Endodermal cell (in vitro differentiated cells): ENCODE data around the gene JUNB. TPM values are rescaled to one million over a fixed set of nuclear protein-coding genes. Genes with fewer than 3 reads are reported as not detected.

ENCODE experiments used
- DNase-seq: peaks from one replicate; pipeline ENCODE4 v3.0.0-alpha.2; 2017
- H3K27ac ChIP-seq: 2 replicates; pipeline ENCODE4 v1.5.1; 2013; ENCODE audit warnings: mild to moderate bottlenecking, low read depth, low read length, moderate library complexity
- H3K27me3 ChIP-seq: 2 replicates; pipeline ENCODE4 v1.6.1; 2013; ENCODE audit warnings: mild to moderate bottlenecking, low read length, moderate library complexity; ENCODE audit not compliant: insufficient read depth, control insufficient read depth, poor library complexity, severe bottlenecking
- H3K36me3 ChIP-seq: 2 replicates; pipeline ENCODE4 v1.7.0; 2013; ENCODE audit warnings: mild to moderate bottlenecking, low read length, moderate library complexity; ENCODE audit not compliant: control insufficient read depth, insufficient read depth
- H3K4me1 ChIP-seq: one replicate; pipeline ENCODE4 v1.7.0; 2013; ENCODE audit warnings: low read length; ENCODE audit not compliant: control insufficient read depth, insufficient read depth
- H3K4me3 ChIP-seq: 2 replicates; pipeline ENCODE4 v1.5.1; 2013; ENCODE audit warnings: mild to moderate bottlenecking, low read length, moderate library complexity
- H3K9ac ChIP-seq: 2 replicates; pipeline ENCODE4 v1.6.1; 2013; ENCODE audit warnings: mild to moderate bottlenecking, low read length, moderate library complexity; ENCODE audit not compliant: poor library complexity, severe bottlenecking; ENCODE audit errors: extremely low read depth
- H3K9me3 ChIP-seq: 2 replicates; pipeline ENCODE4 v1.6.1; 2013; ENCODE audit warnings: mild to moderate bottlenecking, low read length, moderate library complexity; ENCODE audit not compliant: control insufficient read depth
- H3K27ac Mint-ChIP-seq: 2 replicates; pipeline ENCODE4 v1.8.0; 2020; ENCODE audit warnings: mixed read lengths
- H3K27me3 Mint-ChIP-seq: 2 replicates; pipeline ENCODE4 v1.8.0; 2021; ENCODE audit warnings: mild to moderate bottlenecking, mixed read lengths; ENCODE audit not compliant: insufficient read depth
- H3K36me3 Mint-ChIP-seq: 2 replicates; pipeline ENCODE4 v1.8.0; 2020; ENCODE audit warnings: low read depth, mixed read lengths
- H3K4me1 Mint-ChIP-seq: 2 replicates; pipeline ENCODE4 v1.8.0; 2020; ENCODE audit warnings: mixed read lengths
- H3K4me3 Mint-ChIP-seq: 2 replicates; pipeline ENCODE4 v1.8.0; 2020; ENCODE audit warnings: mild to moderate bottlenecking, moderate library complexity, mixed read lengths
- H3K9me3 Mint-ChIP-seq: 2 replicates; pipeline ENCODE4 v1.8.0; 2020; ENCODE audit warnings: mild to moderate bottlenecking, mixed read lengths
- CTCF ChIP-seq: fragments of 200-600 bp; sonication (generic); conservative IDR thresholded peaks from 2 replicates; pipeline ENCODE4 v1.5.0; 2021; ENCODE audit warnings: antibody characterized with exemption, mild to moderate bottlenecking
- WGBS, 2 experiments: methylation state at CpG; one replicate each; pipeline versions ENCODE4 v1.1.5 to v1.1.7; 2013; ENCODE audit warnings: missing lambda C conversion rate in 2 of 2, mixed read lengths in 1 of 2; ENCODE audit not compliant: insufficient coverage in 1 of 2, insufficient read length in 1 of 2; 5-methylcytosine and 5-hydroxymethylcytosine counted together
- total RNA-seq, 2 donors: library from RNA; stranded (reverse); fragmentation: NEBNext Ultra II Directional in 1 of 2; extraction: Animal tissue kit (Norgen Biotek cat#: 25700) in 1 of 2; gene quantifications; 2 replicates in 1 of 2; 3 replicates in 1 of 2; pipeline ENCODE4 v1.2.1, GENCODE V29; 2021

The JUNB gene
- total RNA-seq, 2 donors from 2014 or later: 6.7 to 7.2 TPM

DNA sequence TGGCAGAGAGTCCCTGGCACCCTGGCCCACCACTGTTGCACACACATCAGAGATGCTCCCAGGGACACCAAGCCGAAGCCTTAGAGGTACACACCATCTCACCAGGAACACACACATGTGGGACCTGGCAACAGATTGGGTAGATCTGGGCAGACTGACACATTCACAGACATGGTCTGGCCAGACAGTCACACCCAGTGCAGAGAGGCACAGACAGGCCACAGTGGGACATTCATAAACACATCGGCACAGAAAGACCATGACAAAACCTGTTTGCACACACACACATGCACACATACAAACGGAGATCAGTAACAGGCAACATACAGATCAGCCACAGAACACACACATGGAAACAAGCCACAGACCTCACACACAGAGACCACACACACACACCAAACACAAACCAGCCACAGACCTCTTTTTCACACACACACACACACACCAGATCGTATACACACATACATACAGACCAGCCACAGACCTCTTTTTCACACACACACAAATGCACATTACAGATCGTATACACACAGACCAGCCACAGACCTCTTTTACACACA, 6.3 kb upstream of the JUNB start:
- H3K4me3 Mint-ChIP-seq: no peak overlapping the region
- TF ChIP-seq CTCF: no peak
- no peaks in the 10 kb centered on the region for H3K36me3 Mint-ChIP-seq
- Histone ChIP-seq H3K27me3 (no peaks in the 10 kb centered on the region), H3K36me3 (no peaks in the 10 kb centered on the region), H3K4me3 (no peak overlapping the region), H3K9me3 (no peaks in the 10 kb centered on the region), H3K9ac (no peak overlapping the region), H3K4me1 (peaks cover 11% of the 10 kb centered on the region), H3K27ac (peak overlapping the region; percentile 41)
- WGBS, 2 experiments: 71 to 85% methylated on average over 1 to 5 of the region's 5 CpGs
- H3K9me3 Mint-ChIP-seq: no peaks in the 10 kb centered on the region
- peak; percentile 58 for DNase-seq
- H3K4me1 Mint-ChIP-seq: peaks cover 15% of the 10 kb centered on the region
- no peaks in the 10 kb centered on the region for H3K27me3 Mint-ChIP-seq
- H3K27ac Mint-ChIP-seq: no peak overlapping the region

GRCh38 chr19:12785431-12786031, 5.8 kb upstream of the JUNB start:
- DNase-seq: peak; percentile 51
- Mint-ChIP-seq H3K9me3 (no peaks in the 10 kb centered on the region), H3K27ac (no peak overlapping the region), H3K4me3 (no peak overlapping the region), H3K27me3 (peaks cover 3% of the 10 kb centered on the region), H3K4me1 (peaks cover 19% of the 10 kb centered on the region), H3K36me3 (no peaks in the 10 kb centered on the region)
- Histone ChIP-seq H3K36me3 (no peaks in the 10 kb centered on the region), H3K4me1 (peaks cover 11% of the 10 kb centered on the region), H3K27ac (peak overlapping the region; percentile 49), H3K4me3 (no peak overlapping the region), H3K9me3 (no peaks in the 10 kb centered on the region), H3K9ac (no peak overlapping the region), H3K27me3 (peaks cover 3% of the 10 kb centered on the region)
- WGBS, 2 experiments: 93 to 100% methylated on average over 2 to 4 of the region's 4 CpGs
- no peak for TF ChIP-seq CTCF

- Mint-ChIP-seq H3K4me1 (peaks cover 24% of the 10 kb centered on the region), H3K36me3 (no peaks in the 10 kb centered on the region), H3K9me3 (no peaks in the 10 kb centered on the region), H3K27me3 (peaks cover 9% of the 10 kb centered on the region), H3K4me3 (no peak overlapping the region), H3K27ac (no peak overlapping the region)
- H3K27me3 ChIP-seq: peaks cover 9% of the 10 kb centered on the region
- H3K27ac ChIP-seq: peak overlapping the region; percentile 49
- DNase-seq: peak; percentile 42
- H3K9ac ChIP-seq: no peak overlapping the region
- no peaks in the 10 kb centered on the region for H3K9me3 ChIP-seq
- WGBS, 2 experiments: 86 to 87% methylated on average over 6 to 18 of the region's 18 CpGs
- no peak for TF ChIP-seq CTCF
- peaks cover 11% of the 10 kb centered on the region for H3K4me1 ChIP-seq
- no peaks in the 10 kb centered on the region for H3K36me3 ChIP-seq
- H3K4me3 ChIP-seq: no peak overlapping the region
Measured at GRCh38 chr19:12786141-12786870, 5.0 kb upstream of the JUNB start.
